ENCODE data around the gene ARRDC4. TPM values are rescaled to one million over a fixed set of nuclear protein-coding genes. Genes with fewer than 3 reads are reported as not detected.

ARRDC4 gene
- total and polyA plus RNA-seq, 9 of the 15 experiments (the other 6 are each of a cell fraction or from before 2014, with no cell fraction given): 4.3 to 16.1 (median 14.4) TPM

DNA sequence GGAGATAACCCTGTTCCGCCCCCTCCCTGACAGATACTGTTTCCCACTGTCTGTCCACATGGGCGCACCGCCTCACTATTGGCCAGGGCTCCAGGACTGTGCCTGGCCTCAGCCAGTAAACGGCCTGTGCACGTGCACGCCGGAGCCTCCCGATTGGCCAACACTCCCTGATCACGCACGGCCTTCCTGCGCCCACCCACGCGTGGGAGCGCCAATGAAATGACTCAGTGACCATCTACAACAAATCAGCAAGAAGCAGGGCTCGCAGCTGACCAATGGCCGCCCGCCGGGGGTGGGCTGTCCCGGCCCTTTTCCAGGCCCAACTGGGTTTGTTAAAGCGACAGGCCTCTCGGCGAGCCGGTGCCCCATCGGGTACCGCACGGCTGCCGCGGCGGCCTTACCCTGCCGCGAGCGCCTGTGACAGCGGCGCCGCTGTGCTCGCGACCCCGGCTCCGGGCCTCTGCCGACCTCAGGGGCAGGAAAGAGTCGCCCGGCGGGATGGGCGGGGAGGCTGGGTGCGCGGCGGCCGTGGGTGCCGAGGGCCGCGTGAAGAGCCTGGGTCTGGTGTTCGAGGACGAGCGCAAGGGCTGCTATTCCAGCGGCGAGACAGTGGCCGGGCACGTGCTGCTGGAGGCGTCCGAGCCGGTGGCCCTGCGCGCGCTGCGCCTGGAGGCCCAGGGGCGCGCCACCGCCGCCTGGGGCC lies at the start of gene ARRDC4 (continued):
- TF ChIP-seq, protein P1, sequence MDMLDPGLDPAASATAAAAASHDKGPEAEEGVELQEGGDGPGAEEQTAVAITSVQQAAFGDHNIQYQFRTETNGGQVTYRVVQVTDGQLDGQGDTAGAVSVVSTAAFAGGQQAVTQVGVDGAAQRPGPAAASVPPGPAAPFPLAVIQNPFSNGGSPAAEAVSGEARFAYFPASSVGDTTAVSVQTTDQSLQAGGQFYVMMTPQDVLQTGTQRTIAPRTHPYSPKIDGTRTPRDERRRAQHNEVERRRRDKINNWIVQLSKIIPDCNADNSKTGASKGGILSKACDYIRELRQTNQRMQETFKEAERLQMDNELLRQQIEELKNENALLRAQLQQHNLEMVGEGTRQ (CRISPR knock-in tag; IDR thresholded peaks at IDR 0.05): 0 out of 2 replicates have a peak, but pooled peaks have one; percentile 9
- TF ChIP-seq, protein P2, sequence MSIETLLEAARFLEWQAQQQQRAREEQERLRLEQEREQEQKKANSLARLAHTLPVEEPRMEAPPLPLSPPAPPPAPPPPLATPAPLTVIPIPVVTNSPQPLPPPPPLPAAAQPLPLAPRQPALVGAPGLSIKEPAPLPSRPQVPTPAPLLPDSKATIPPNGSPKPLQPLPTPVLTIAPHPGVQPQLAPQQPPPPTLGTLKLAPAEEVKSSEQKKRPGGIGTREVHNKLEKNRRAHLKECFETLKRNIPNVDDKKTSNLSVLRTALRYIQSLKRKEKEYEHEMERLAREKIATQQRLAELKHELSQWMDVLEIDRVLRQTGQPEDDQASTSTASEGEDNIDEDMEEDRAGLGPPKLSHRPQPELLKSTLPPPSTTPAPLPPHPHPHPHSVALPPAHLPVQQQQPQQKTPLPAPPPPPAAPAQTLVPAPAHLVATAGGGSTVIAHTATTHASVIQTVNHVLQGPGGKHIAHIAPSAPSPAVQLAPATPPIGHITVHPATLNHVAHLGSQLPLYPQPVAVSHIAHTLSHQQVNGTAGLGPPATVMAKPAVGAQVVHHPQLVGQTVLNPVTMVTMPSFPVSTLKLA (conservative IDR thresholded peaks at IDR 0.05): peak; percentile 99 to 100
- no peak for TF ChIP-seq TAL1 (IDR thresholded peaks at IDR 0.05)
- no peak for TF ChIP-seq CCAR2 (IDR thresholded peaks at IDR 0.05; ENCODE audit: low read depth, low read length)
- TF ChIP-seq NR2C2 (CRISPR knock-in tag; IDR thresholded peaks at IDR 0.05): no peak
- peak; percentile 21; the same call in 1 of the 2 replicates for TF ChIP-seq NR2C2 (tag; IDR thresholded peaks at IDR 0.05)
- TF ChIP-seq FOXK1 (CRISPR knock-in tag; IDR thresholded peaks at IDR 0.05; ENCODE audit: borderline replicate concordance): 0 out of 2 replicates have a peak, but pooled peaks have one; percentile 65
- no peak for TF ChIP-seq YBX1 (IDR thresholded peaks at IDR 0.05)
- no peak for TF ChIP-seq KDM2B (CRISPR knock-in tag; IDR thresholded peaks at IDR 0.05)
- TF ChIP-seq CAMTA2 (CRISPR knock-in tag; conservative IDR thresholded peaks at IDR 0.05): no peak
- no peak for TF ChIP-seq SAFB2 (IDR thresholded peaks at IDR 0.05; ENCODE audit: borderline replicate concordance, low read depth, low read length, severe bottlenecking)
- TF ChIP-seq PHF21A (IDR thresholded peaks at IDR 0.05; ENCODE audit: borderline replicate concordance, low read depth): no peak
- no peak for TF ChIP-seq CBFA2T2 (conservative IDR thresholded peaks at IDR 0.05)
- TF ChIP-seq ZNF146 (CRISPR knock-in tag; IDR thresholded peaks at IDR 0.05; ENCODE audit: unreplicated experiment): no peak
- no peak for TF ChIP-seq ZNF143 (CRISPR knock-in tag; IDR thresholded peaks at IDR 0.05)
- no peak for TF ChIP-seq GATA2 (CRISPR knock-in tag; IDR thresholded peaks at IDR 0.05)
- TF ChIP-seq RNF2 (IDR thresholded peaks at IDR 0.05): no peak
- TF ChIP-seq RBM25 (IDR thresholded peaks at IDR 0.05; ENCODE audit: low read depth, low read length, severe bottlenecking): peak; percentile 99
- no peak for TF ChIP-seq ZNF785 (CRISPR knock-in tag; IDR thresholded peaks at IDR 0.05)
- TF ChIP-seq MTA1 (IDR thresholded peaks at IDR 0.05; ENCODE audit: borderline replicate concordance): no peak
- no peak for TF ChIP-seq ZNF263 (CRISPR knock-in tag; IDR thresholded peaks at IDR 0.05; ENCODE audit: borderline replicate concordance)
- no peak for TF ChIP-seq PCBP1 (IDR thresholded peaks at IDR 0.05; ENCODE audit: low read depth, low read length, poor library complexity, severe bottlenecking)
